K562 (cell line): ENCODE measurements around the gene CYB5B. TPM values are rescaled to one million over a fixed set of nuclear protein-coding genes. Genes with fewer than 3 reads are reported as not detected.

Source experiments
- ATAC-seq: fragments of 200-7000 bp; cut with Tn5 transposase; 3 replicates; pipeline ENCODE4 v1.9.1; 2020; ENCODE audit warnings: moderate library complexity
- BruUV-seq: library from RNA; stranded (reverse); fragments of 400-500 nt; replicated peaks from 2 replicates; lab custom pipeline; 2021; lab: Mats Ljungman, UMichigan
- CTCF ChIA-PET: fragments of 300-600 bp; formaldehyde crosslinking; extraction: SDS; loops from one replicate; lab custom pipeline; 2021; ENCODE audit warnings: low intra/inter-chr PET ratio; lab: Yijun Ruan, JAX
- POLR2A ChIA-PET: fragments of 300-600, 350-650 bp; sonication (Branson Sonifier 250); formaldehyde crosslinking; extraction: SDS; loops from one replicate; lab custom pipeline; 2021; ENCODE audit warnings: antibody characterized with exemption, inconsistent platforms; lab: Yijun Ruan, JAX
- DNase-seq, 4 experiments: peaks; one replicate each; pipeline versions ENCODE4 v3.0.0 to v3.0.0-alpha.2; 2011 to 2018; ENCODE audit warnings: low spot score in 3 of 4, mixed read lengths in 3 of 4; ENCODE audit errors: extremely low read depth in 1 of 4
- FAIRE-seq: peaks from 2 replicates; lab custom pipeline; 2011; peaks lifted over from hg19 to GRCh38; lab: Jason Lieb, UNC
- H2AFZ ChIP-seq: 2 replicates; pipeline ENCODE4 v1.6.0; 2011; ENCODE audit warnings: low read depth, low read length, control low read depth, inconsistent platforms
- H3K27ac ChIP-seq: fragments of 200-600 bp; 3 replicates; pipeline ENCODE4 v1.8.0; 2011; ENCODE audit warnings: low read depth, mild to moderate bottlenecking, control low read depth, inconsistent platforms, low read length, moderate library complexity, mixed read lengths; ENCODE audit errors: extremely low read depth
- H3K27me3 ChIP-seq, 2 experiments: fragments of 300-600 bp in 1 of 2; 2 replicates in 1 of 2; 3 replicates in 1 of 2; pipeline versions ENCODE4 v1.6.0 to v1.8.0; 2011; ENCODE audit warnings: inconsistent platforms in 2 of 2, low read length in 2 of 2, mild to moderate bottlenecking in 1 of 2, mixed read lengths in 1 of 2, moderate library complexity in 1 of 2; ENCODE audit not compliant: control insufficient read depth in 2 of 2, insufficient read depth in 2 of 2
- H3K36me3 ChIP-seq: fragments of 300-600 bp; 3 replicates; pipeline ENCODE4 v1.8.0; 2011; ENCODE audit warnings: mild to moderate bottlenecking, low read length, inconsistent platforms; ENCODE audit not compliant: control insufficient read depth, insufficient read depth
- H3K4me1 ChIP-seq, 2 experiments: fragments of 200-600 bp in 1 of 2; replicated peaks in 1 of 2; 2 replicates in 1 of 2; 3 replicates in 1 of 2; pipeline versions ENCODE4 v1.5.1 to v1.8.0; 2011; ENCODE audit warnings: inconsistent platforms in 2 of 2, low read length in 2 of 2, mild to moderate bottlenecking in 1 of 2, mixed read lengths in 1 of 2, moderate library complexity in 1 of 2; ENCODE audit not compliant: control insufficient read depth in 2 of 2, insufficient read depth in 2 of 2
- H3K4me2 ChIP-seq: 2 replicates; pipeline ENCODE4 v1.6.1; 2011; ENCODE audit warnings: low read length, control low read depth, inconsistent platforms, mixed read lengths; ENCODE audit not compliant: insufficient read depth
- H3K4me3 ChIP-seq: fragments of 200-600 bp; sonication (generic), shearing (Covaris generic); 2 replicates; pipeline ENCODE4 v1.5.1; 2016; ENCODE audit warnings: control low read depth, inconsistent platforms
- H3K79me2 ChIP-seq: fragments of 200-600 bp; 3 replicates; pipeline ENCODE4 v1.8.0; 2011; ENCODE audit warnings: low read length, inconsistent platforms; ENCODE audit not compliant: control insufficient read depth, insufficient read depth
- H3K9ac ChIP-seq, 2 experiments: 2 replicates each; pipeline versions ENCODE4 v1.6.0 to v1.6.1; 2011; ENCODE audit warnings: low read depth in 2 of 2, low read length in 2 of 2, control low read depth in 1 of 2, inconsistent platforms in 1 of 2, mild to moderate bottlenecking in 1 of 2, mixed read lengths in 1 of 2; ENCODE audit not compliant: insufficient read depth in 1 of 2
- H3K9me1 ChIP-seq: one replicate; pipeline ENCODE4 v1.6.0; 2011; ENCODE audit warnings: inconsistent platforms, mild to moderate bottlenecking, low read length, moderate library complexity; ENCODE audit not compliant: control insufficient read depth, insufficient read depth
- H3K9me3 ChIP-seq: replicated peaks from 2 replicates; pipeline ENCODE4 v1.5.1; 2011; ENCODE audit warnings: low read depth, low read length, inconsistent platforms; ENCODE audit not compliant: control insufficient read depth, insufficient read depth
- H4K20me1 ChIP-seq: replicated peaks from 2 replicates; pipeline ENCODE4 v1.6.1; 2011; ENCODE audit warnings: low read length, inconsistent platforms, mixed read lengths; ENCODE audit not compliant: control insufficient read depth, insufficient read depth
- BRCA1 ChIP-seq, 2 experiments: fragments of 450-650 bp in 1 of 2; sonication (generic) in 1 of 2; formaldehyde crosslinking in 1 of 2; IDR thresholded peaks; 2 replicates each; pipeline versions ENCODE4 v1.5.0 to v1.6.1; 2017 to 2020; ENCODE audit warnings: mild to moderate bottlenecking in 1 of 2, missing genetic modification reagents in 1 of 2
- GTF3C2 ChIP-seq: IDR thresholded peaks from 3 replicates; pipeline ENCODE4 v1.6.1; 2011; ENCODE audit warnings: borderline replicate concordance, mild to moderate bottlenecking, moderate library complexity; ENCODE audit not compliant: insufficient read length; ENCODE audit errors: extremely low read depth
- KLF10 ChIP-seq: fragments of 250-450 bp; sonication (Bioruptor Pico); IDR thresholded peaks from 2 replicates; pipeline ENCODE4 v1.6.1; 2021; ENCODE audit warnings: matching md5 sums
- KLF6 ChIP-seq: fragments of 250-450 bp; sonication (Bioruptor Pico); IDR thresholded peaks from 2 replicates; pipeline ENCODE4 v1.4.0; 2020; ENCODE audit warnings: mild to moderate bottlenecking, moderate library complexity, borderline replicate concordance
- NFYB ChIP-seq: IDR thresholded peaks from 2 replicates; pipeline ENCODE4 v1.6.1; 2011; ENCODE audit warnings: mild to moderate bottlenecking, moderate library complexity; ENCODE audit not compliant: insufficient read length; ENCODE audit errors: extremely low read depth
- PHF8 ChIP-seq: fragments of 200-600 bp; sonication (generic); IDR thresholded peaks from 2 replicates; pipeline ENCODE4 v1.6.1; 2012; ENCODE audit warnings: mixed run types, mild to moderate bottlenecking, inconsistent platforms, low read length, moderate library complexity, borderline replicate concordance
- ZNF395 ChIP-seq: fragments of 200-800 bp; sonication (Bioruptor generic); IDR thresholded peaks from 2 replicates; pipeline ENCODE4 v1.6.1; 2017; ENCODE audit warnings: missing genetic modification characterization, missing compliant biosample characterization
- WGBS: fragments of 100-300 bp; shearing (Covaris generic); methylation state at CpG from one replicate; pipeline ENCODE4 v1.1.6; 2016; ENCODE audit warnings: low coverage, mixed read lengths; ENCODE audit not compliant: insufficient coverage; ENCODE audit errors: missing lambda C conversion rate; 5-methylcytosine and 5-hydroxymethylcytosine counted together
- in situ Hi-C: fragments of 300-500 bp; cut with MboI; formaldehyde crosslinking; loops from 4 replicates; pipeline ENCODE4 v1.15.0; 2018; ENCODE audit warnings: inconsistent platforms, mixed read lengths
- intact Hi-C: fragments of 100-400 bp; cut with micrococcal nuclease; formaldehyde crosslinking; loops from 2 replicates; pipeline ENCODE4 v1.14.2; 2022
- polyA plus RNA-seq, 8 experiments: library from polyadenylated mRNA; depleted of rRNA in 4 of 8; stranded (reverse) in 5 of 8; unstranded in 3 of 8; fragments of >200 nt; fragmentation: Nextera tagmentation in 2 of 8; fragmentation: Illumina TruSeq in 1 of 8; extraction: Ambion mirVana in 2 of 8; extraction: Trizol in 1 of 8; gene quantifications; 2 replicates each; pipeline versions ENCODE4 v1.2.1 to v1.2.3, GENCODE V29; 2011 to 2014; ENCODE audit warnings: inconsistent platforms in 1 of 8, missing spikeins in 1 of 8
- total RNA-seq, 7 experiments: library from RNA; depleted of rRNA in 6 of 7; stranded (reverse); fragments of >200 nt in 6 of 7; fragmentation: Illumina TruSeq in 2 of 7; extraction: Trizol in 2 of 7; gene quantifications; 2 replicates each; pipeline versions ENCODE4 v1.2.1 to v1.2.3, GENCODE V29; 2011 to 2021; ENCODE audit warnings: low replicate concordance in 1 of 7
- TF ChIP-seq, protein P1 (sequence below): sonication (generic); formaldehyde crosslinking; IDR thresholded peaks from 2 replicates; pipeline ENCODE4 v1.8.0; 2022; ENCODE audit warnings: mild to moderate bottlenecking, missing genetic modification reagents
- TF ChIP-seq, protein P2 (sequence below): sonication (generic); formaldehyde crosslinking; IDR thresholded peaks from 2 replicates; pipeline ENCODE4 v1.8.0; 2022; ENCODE audit warnings: missing genetic modification reagents, mild to moderate bottlenecking, moderate library complexity, borderline replicate concordance

Gene CYB5B
- total and polyA plus RNA-seq, 9 of the 15 experiments (the other 6 are each of a cell fraction or from before 2014, with no cell fraction given), result 29.9 to 274 (median 136) TPM

GRCh38 chr16:69451166-69451565 is 26.7 kb downstream of the CYB5B start:
- ChIA-PET POLR2A (no interaction called here), CTCF (no interaction called here)
- in situ Hi-C loops (no loop called here), intact Hi-C loops (no loop called here)
- Histone ChIP-seq H3K9me3 (no peaks in the 10 kb centered on the region), H3K9me1 (no peaks in the 10 kb centered on the region), H3K36me3 (peaks cover 51% of the 10 kb centered on the region), H3K4me3 (no peak overlapping the region), H3K4me1 (no peaks in the 10 kb centered on the region), H3K27me3 (no peaks in the 10 kb centered on the region), H3K79me2 (no peaks in the 10 kb centered on the region; the same call in 2 of the 3 replicates), H2AFZ (no peak overlapping the region), H3K27ac (no peak overlapping the region), H4K20me1 (no peaks in the 10 kb centered on the region), H3K9ac (no peak overlapping the region), H3K4me2 (no peak overlapping the region)
- 90% methylated on average over 4 of the region's 4 CpGs for WGBS
- FAIRE-seq (no peak), ATAC-seq (no peak), DNase-seq (no peak)
- no TSS peak for BruUV-seq
- TF ChIP-seq GTF3C2 (no peak), BRCA1 (IDR thresholded peaks at IDR 0.05) (no peak), BRCA1 (CRISPR knock-in tag; IDR thresholded peaks at IDR 0.05) (no peak), ZNF395 (CRISPR knock-in tag) (no peak), PHF8 (no peak), KLF6 (no peak), NFYB (no peak), KLF10 (CRISPR knock-in tag) (no peak)
- TF ChIP-seq, protein P1, sequence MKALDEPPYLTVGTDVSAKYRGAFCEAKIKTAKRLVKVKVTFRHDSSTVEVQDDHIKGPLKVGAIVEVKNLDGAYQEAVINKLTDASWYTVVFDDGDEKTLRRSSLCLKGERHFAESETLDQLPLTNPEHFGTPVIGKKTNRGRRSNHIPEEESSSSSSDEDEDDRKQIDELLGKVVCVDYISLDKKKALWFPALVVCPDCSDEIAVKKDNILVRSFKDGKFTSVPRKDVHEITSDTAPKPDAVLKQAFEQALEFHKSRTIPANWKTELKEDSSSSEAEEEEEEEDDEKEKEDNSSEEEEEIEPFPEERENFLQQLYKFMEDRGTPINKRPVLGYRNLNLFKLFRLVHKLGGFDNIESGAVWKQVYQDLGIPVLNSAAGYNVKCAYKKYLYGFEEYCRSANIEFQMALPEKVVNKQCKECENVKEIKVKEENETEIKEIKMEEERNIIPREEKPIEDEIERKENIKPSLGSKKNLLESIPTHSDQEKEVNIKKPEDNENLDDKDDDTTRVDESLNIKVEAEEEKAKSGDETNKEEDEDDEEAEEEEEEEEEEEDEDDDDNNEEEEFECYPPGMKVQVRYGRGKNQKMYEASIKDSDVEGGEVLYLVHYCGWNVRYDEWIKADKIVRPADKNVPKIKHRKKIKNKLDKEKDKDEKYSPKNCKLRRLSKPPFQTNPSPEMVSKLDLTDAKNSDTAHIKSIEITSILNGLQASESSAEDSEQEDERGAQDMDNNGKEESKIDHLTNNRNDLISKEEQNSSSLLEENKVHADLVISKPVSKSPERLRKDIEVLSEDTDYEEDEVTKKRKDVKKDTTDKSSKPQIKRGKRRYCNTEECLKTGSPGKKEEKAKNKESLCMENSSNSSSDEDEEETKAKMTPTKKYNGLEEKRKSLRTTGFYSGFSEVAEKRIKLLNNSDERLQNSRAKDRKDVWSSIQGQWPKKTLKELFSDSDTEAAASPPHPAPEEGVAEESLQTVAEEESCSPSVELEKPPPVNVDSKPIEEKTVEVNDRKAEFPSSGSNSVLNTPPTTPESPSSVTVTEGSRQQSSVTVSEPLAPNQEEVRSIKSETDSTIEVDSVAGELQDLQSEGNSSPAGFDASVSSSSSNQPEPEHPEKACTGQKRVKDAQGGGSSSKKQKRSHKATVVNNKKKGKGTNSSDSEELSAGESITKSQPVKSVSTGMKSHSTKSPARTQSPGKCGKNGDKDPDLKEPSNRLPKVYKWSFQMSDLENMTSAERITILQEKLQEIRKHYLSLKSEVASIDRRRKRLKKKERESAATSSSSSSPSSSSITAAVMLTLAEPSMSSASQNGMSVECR, result no peak
- TF ChIP-seq, protein P2, sequence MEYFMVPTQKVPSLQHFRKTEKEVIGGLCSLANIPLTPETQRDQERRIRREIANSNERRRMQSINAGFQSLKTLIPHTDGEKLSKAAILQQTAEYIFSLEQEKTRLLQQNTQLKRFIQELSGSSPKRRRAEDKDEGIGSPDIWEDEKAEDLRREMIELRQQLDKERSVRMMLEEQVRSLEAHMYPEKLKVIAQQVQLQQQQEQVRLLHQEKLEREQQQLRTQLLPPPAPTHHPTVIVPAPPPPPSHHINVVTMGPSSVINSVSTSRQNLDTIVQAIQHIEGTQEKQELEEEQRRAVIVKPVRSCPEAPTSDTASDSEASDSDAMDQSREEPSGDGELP, result no peak
